HG02970 (cell line): ENCODE results near the gene RASGRF2.
"Not testable (repeated sequence)": the region's sequence is repeated elsewhere in the genome, so short reads cannot be mapped to it uniquely, and the experiment has no call there.

Experiments
- ATAC-seq: cut with Tn5 transposase; IDR thresholded peaks from one replicate; pipeline ENCODE4 v1.9.1; 2021; ENCODE audit warnings: mild to moderate bottlenecking, moderate library complexity, moderate number of reproducible peaks; ENCODE audit not compliant: unreplicated experiment, low FRiP score

RASGRF2 gene

DNA sequence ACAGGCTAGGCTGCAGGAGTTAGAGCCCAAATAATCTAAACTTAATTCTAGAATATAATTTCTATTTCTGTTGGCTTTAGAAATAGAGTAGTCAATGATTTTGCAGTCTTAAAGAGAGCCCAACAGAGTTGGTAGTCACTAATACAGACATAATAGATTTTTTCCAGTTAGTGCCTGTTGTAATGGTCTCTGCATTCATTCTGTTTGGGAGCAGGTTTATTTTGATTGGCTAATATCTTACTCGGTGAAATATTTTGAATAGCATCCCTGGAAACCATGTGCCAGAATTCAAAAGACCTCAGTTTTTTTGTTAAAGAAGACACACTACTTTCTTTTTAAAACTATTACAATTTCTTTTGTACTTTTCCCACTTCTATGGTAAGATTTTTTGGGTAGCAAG is 107.2 kb downstream of the RASGRF2 start:
- no peak for ATAC-seq

DNA sequence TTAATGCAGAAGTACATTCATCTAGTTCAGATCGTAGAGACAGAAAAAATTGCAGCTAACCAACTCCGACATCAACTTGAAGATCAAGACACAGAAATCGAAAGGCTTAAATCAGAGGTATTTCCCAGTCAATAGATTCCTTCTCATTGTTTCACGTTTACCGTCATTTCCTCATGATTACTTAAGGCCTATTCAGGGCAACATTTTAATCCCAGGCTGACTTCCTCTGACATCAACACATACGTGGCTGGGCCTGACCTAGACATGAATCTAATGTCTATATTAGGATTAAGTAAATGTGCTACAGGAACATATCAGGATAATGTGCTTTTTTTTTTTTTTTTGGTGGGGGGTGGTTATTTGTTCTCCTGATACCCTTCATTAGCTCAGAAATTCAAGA is 107.9 kb downstream of the RASGRF2 start:
- no peak for ATAC-seq

DNA sequence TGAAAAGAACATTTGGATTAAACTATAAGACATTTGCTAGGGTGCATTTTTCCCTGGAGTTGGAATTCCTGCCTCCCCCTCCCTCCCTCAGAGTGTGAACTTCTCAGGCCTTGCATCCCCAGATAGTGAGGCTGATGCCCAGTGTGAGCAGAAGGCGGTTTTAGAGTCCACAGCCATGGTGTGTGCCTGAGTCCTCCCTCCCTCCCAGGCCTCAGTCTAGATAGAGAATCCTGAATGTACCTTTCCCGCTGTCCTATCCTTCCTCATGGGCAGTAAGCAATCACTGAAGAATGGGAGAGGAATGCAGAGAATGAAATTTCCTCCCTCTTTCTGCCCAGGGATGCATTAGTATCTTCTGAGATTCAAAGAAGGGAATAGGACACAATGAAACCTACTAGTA is 108.5 kb downstream of the RASGRF2 start:
- ATAC-seq, result no peak

DNA sequence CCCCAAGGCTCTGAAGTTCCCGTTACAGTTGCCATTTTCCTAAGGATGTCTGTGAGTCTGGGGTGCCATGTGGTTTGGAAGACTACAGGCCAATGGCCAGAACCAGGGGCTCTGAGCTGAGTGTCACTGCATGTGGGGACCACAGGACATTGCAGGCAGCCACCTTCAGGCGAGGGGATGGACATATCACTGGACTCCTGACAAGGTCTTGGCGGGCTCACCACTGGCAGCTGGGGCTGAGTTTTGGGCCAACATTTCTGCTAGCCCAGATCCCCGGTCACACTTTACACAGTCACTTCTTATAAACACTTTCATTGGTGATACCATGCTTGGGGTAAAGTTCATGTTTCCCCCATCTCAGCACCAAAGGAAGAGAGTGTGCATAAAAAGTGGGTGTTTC is 109.8 kb downstream of the RASGRF2 start:
- no peak for ATAC-seq

DNA sequence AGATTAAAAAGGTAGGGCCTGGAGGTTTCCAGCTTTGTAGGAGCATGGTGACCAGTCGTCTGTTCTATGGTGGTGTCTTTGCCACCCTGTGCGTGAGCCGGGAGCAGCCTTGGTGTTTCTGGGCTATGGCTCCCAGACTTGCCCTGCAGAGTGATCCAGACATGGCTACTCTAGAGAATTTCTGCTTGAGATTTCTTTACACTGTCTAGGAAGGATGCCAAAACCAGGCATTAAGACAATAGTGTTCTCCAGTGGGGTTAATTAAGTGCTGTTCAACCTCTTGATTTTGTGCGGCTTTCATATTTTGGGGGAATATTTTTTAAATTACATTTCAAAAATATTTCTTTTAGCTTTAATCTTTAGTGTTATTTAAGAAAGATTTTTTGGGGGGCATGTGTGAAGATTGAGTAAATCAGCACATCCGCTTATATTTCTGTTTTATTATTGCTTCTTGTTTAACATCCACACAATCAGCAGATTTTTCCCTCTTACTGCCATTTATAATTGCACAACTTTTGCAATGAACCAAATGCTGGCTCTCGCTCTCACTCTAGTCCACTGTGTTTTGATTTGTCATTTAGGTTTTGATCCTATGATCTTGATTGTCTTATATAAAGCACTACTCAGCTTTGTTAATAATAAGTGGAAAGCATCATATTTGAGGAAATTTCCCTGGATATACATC is 110.5 kb downstream of the RASGRF2 start:
- ATAC-seq, result no peak

DNA sequence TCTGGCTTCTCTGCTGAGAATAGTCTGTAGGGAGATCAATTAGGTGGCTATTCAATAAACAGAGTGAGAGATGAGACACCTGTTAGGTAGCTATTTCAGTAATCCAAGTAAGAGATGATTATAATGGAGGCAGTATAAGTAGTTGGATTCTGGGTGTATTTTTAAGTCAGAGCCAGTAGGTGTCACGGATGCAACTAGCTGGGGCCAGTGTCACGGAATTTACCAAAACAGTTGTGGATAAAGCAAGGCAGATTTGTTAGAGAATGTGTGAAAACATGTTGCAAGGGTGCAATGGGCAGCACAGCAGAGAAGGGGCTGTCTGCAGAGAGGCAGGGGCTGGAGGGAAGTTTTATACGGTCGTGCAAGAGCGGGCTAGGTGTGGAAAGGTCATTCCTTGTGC is 114.9 kb downstream of the RASGRF2 start:
- no peak for ATAC-seq

DNA sequence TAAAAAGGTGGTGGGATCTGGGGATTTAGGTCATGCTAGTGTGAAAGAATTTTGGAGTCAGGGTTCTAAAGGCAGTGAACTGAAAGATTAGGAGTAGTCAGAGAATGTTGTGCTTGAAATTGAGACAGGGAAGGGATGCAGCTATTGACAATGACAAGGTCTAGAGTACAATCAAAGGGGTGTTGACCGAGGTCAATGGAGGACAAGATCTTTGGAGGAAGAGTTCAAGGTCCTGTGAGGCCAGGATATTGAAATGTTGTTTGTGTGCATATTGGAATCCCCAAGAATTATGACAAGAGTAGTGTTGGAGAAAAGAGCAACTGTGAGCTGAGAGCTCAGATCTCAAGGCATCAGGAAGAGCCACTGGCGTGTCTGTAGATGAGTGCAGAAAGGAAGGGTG is 116.9 kb downstream of the RASGRF2 start:
- ATAC-seq, result no peak

DNA sequence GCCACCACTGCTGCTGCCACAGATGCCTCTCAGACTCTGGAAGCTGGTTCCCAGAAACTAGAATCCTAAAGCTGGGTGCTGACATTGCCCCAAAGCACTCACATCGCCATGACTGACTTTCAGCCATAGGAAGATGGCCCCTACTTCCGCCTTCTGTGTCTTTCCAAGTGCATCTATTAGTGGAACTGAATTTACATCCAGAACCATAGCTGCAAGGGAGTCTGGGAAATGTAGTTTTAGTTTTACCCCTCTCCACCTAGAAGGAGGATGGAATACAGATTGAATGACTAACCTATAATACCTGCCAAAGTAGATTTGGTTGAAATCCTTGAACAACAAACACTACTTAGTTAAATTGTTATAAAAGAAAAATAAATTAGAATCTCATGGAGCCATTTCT is 118.8 kb downstream of the RASGRF2 start:
- ATAC-seq, result no peak

DNA sequence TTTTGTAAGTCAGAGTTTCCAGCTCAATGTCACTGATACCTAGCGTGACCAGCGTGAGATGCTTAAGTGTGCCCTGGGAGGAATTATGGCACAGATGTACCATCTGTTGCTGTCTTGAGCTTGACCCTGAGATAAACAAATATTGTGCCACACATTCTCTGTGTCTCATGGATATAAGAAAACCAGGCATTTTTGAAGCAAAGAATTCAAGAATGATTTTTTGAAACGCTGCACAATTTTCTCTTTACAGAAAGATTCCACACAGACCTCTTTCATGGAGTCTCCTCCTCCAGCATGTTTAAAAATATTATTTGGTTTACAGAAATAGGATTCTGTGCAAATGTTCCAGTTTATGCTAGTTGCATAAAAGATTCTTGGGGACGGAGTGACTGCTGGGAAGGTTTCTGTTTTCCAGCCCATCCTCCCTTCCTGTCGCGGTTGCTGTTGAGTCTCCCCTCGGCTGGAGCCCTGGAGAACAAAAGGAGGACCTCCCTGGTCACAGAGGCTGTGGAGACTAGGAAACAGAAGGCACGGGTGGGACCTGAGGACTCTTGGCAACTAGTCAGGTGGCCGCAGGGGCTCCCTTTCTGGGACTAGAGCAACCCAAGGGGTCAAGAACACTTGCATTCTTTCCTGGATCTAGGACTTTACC is 120.8 kb downstream of the RASGRF2 start:
- no peak for ATAC-seq

DNA sequence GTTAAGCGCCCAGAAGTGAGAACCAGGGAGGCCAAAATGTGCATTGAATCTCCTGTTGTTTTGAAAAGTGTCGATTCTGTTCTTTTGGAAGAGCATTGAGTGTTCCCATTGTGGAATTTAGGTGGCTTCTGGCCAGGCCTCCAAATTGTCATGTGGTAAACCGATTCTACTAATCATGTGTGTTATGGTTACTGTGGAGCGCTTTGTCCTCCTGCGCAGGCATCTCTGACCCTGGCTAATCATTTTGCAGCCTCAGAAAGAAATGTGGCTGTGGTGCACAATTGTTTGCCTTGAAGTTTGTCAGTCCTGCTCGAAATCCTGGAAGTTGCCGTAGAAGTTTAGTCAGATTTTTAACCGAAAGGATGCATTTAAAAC is 121.3 kb downstream of the RASGRF2 start:
- no peak for ATAC-seq

DNA sequence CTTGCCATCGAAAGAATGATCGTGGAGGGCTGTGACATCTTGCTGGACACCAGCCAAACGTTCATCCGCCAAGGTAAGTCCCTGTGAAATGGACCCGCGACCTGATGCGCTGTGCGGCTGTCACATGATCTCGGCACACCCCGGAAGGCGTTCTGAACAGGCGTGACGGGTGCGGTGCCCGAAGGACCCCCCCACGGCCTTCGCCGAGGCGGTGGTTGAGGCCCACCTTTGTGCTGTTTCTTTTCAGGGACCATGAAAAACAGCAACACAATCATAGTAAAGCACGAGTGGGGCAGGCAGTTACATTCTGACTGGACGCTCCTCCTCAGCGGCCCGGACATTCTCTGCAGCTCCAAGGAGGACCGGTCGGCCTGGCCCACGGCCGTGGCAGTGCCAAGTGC is 126.7 kb downstream of the RASGRF2 start:
- no peak for ATAC-seq

DNA sequence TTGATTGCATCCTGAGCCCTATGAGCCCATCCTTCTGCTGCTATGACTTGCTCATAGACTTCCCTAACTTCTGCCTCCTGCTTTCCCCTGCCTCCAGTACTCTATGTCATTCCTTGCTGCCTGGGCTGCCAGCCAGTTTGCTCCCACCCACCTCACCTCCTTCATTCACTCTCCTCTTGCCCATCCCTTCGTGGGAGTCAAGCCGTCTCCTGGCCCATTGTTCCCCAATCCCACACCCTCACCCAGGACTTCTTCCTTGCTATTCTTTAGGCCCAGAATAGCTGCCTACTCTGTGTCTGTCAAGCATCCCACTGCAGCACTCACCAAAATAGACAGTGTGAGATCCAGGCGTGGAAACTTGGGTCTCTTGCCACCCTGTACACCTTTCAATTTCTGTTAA is 131.0 kb downstream of the RASGRF2 start:
- ATAC-seq, result no peak

DNA sequence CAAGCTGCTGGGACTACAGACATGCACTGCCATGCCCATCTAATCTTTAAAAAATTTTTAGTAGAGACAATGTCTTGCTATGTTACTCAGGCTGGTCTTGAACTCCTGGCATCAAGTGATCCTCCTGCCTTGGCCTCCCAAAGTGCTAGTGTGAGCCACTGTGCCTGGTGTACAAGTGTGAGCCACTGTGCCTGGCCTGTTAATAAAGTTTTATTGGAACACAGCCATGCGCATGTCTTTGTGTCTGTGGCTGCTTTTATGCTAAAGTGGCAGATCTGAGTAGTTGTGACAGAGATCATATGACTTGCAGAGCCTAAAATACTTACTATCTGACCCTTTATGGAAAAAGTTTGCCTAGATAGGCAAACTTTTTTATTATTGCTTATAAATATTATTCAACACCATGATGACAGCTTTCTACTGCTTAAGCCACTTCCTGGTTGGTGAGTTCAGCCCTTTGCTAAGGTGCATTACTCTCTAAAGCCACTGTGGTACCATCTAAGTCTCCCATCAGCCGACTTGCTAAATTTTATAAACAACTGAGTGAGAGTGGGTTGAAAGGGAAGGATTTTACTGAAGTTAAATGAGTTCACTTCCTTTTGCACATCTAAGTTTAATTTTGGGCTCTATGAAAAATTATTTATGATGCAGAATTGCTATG is 133.5 kb downstream of the RASGRF2 start:
- ATAC-seq, result no peak

DNA sequence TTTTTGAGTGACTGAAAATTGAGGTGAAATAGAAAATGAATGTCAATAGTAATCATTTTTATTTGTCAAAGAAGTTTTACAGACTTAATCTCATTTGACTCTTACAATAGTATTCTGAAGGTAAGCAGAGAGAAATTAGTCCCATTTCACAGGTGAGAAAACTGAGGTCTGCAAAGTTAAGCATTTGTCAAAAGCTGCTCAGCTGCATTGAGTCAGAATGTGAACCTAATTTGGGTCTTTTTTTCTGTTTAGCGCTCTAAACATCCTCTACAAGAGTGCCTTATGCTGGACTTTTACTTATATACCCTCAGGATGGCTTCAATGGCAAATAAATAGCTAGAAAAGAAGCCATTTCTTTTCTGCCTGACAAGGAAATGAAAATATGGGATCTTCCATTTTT is 135.7 kb downstream of the RASGRF2 start:
- ATAC-seq, result no peak

DNA sequence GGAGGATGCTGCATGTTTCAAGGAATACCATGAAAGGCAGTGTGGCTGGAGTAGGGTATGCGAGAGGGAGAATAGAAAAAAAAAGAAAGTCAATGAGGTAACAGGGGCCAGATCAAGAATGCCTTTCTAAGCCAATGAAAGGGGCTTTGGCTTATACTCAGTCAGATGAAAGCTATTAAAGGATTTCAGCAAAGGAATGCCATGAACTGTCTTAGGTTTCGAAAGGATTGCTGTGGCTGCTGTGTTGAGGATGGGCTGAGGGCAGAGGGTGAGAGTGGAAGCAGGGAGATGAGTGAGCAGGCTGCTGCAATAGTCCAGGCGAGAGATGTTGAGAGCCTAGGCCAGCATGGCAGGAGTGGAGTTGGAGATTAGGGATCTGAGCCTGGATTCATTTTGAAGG is 137.6 kb downstream of the RASGRF2 start:
- no peak for ATAC-seq

DNA sequence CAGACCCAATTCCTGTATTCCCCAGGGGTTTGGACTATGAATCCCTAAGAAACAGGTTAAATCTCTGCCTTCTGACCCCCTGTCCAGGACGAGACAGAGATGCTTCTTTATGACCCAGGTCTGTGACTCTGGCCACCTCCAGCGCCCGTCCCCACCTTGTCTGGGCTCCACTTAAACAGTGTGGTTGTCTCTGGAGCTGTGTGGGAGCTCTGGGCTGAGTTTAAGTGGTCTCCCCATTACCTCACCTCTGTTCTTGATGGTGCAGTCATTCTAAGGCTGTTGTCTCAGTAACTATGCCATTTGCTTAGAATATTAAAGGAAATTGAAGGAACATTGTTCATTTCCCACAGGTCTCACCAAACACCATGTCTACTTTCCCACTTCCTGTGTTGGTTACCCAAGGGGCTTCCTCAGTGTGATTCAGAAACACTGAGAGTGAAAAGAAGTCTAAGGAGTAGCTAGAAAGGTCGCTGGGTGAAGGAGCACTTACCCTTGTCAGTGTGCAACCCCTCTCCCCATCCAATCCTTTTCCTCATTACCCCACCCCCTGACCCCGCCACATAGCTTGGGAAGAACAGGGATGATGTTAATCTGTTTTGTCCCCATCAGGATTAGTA is 145.2 kb downstream of the RASGRF2 start:
- no peak for ATAC-seq

DNA sequence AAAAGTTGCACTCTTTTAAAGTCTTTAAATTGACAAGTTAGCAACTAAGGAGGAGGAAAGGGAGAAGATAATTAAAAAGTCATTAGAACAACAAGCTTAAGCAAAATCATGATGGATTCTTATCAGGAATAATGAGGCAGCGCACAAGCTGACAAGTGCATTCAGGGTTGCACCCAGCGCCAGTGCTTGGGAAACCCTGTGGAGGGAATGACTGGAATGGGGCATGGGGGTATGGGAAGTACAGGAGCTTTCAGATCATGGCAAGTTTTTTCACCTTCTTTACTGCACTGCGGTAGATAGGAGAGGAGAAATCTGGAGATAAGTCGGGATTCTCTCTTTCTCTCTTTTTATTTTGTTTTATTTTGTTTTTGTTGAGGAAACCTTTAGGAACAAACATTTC is 155.1 kb downstream of the RASGRF2 start:
- no peak for ATAC-seq

DNA sequence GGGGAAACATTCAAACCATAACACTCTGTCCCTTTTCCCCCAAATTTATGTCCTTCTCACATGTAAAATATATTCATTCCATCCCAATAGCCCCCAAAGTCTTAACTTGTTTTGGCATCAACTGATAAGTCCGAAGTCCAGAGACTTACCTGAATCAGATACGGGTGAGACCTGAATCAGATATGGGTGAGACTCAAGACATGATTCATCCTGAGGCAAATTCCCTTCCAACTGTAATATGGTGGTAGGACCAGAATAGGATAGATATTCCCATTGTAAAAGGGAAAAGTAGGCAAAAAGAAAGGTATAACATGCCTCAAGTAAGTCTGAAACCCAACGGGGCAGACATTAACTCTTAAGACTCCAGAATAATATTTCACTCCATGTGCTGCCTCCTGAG is 157.4 kb downstream of the RASGRF2 start:
- ATAC-seq, result no peak

DNA sequence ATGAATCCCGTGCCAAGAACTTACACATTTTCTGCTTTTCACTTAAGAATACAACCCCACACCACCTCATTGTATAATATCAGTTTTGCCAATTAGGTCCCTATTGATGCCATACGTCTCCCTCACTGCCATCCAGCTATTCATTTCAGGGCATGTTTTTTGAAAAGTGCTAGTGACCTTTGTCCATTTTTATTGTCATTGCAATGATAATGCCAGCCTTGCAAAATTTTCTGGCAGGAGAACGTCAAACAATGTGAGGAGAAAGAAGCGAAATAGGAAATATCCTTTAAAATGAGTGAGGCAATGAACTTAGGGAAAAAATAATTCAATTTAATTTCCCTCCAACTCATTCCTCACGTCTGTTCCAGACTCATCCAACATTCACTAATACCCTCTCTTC is 161.1 kb downstream of the RASGRF2 start:
- no peak for ATAC-seq

DNA sequence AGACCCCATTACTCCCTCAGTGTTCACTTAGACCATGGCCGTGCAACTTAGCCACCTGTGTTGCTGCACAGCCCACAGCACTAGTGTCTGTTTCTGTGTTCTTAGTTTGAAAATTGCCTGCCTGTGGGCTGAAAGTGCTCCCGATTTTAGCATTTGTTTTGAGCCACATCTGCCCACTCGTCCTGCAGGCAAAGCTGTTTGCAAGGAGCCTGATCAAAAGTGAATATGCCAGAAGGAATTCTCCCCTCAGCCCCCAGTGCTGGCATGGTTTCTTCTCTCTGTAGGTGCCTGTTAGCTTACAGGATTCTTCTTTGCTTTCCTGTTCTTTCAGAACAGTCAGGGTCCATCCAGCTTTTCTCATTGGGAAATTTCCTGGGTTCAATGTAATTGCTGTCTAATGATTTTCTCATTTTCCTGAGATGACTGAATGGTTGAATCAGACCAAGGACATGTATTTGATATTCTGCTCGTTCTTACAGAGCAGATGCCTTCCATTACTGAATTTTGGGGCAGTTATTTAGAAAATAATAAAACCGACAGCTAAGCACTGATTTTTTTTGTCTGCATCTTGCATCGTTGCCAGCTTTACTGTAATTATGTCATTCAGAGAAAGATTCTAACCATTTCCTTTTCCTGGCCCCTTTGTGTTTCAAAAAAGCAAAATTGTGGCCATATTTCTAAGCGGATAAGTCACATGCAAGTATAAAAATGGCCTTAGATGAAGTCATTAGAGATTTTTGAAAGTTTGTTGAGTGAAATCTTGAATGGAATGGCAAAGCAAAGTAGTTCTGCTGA is 161.9 kb downstream of the RASGRF2 start:
- ATAC-seq, result no peak

DNA sequence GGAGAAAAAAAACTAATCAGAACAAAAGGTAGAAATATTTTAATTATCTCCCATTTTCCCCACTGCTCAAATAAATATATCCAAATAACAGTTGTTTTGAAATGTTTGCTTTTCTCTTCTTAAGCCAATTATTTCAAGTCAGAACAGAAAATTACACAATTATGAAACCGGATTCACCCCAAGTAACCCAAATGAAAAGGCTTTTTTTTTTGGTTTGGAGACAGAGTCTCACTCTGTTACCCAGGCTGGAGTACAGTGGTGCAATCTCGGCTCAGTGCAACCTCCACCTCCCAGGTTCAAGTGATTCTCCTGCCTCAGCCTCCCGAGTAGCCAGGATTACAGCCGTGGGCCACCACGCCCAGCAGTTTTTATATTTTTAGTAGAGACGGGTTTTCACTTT is 164.5 kb downstream of the RASGRF2 start:
- ATAC-seq, result not testable (repeated sequence)
